IPS-18c (cell line): Measurements from ENCODE around the gene CNTN5.
"Not testable (repeated sequence)": the region's sequence is repeated elsewhere in the genome, so short reads cannot be mapped to it uniquely, and the experiment has no call there.

Experiments used
- H3K4me3 ChIP-seq: 2 replicates; pipeline ENCODE4 v1.7.0; 2013; ENCODE audit warnings: low read depth, mild to moderate bottlenecking, low read length, moderate library complexity; ENCODE audit not compliant: insufficient read depth
- H3K9me3 ChIP-seq: one replicate; pipeline ENCODE4 v1.6.1; 2013; ENCODE audit warnings: mild to moderate bottlenecking, low read length, moderate library complexity; ENCODE audit not compliant: control insufficient read depth, insufficient read depth

Gene CNTN5

GRCh38 chr11:99814021-99814420 is 793.3 kb downstream of the CNTN5 start:
- H3K4me3 ChIP-seq, result no peak overlapping the region
- no peaks in the 10 kb centered on the region for H3K9me3 ChIP-seq

DNA sequence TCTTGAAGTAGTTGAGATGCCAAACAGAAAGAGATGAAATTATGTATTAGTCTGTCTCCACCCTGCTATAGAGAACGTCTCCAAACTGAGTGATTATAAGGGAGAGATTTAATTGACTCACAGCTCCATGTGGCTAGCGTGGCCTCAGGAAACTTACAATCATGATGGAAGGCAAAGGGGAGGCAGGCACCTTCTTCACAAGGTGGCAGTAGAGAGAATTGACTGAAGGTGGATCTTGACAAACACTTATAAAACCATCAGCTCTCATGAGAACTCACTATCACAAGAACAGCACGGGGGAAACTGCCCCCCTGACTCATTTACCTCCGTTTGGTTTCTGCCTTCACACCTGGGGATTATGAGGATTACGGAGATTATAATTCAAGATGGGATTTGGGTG is 794.0 kb downstream of the CNTN5 start:
- Histone ChIP-seq H3K9me3 (no peaks in the 10 kb centered on the region), H3K4me3 (no peak overlapping the region)

- no peaks in the 10 kb centered on the region for H3K9me3 ChIP-seq
- no peak overlapping the region for H3K4me3 ChIP-seq
Measured at GRCh38 chr11:99818991-99819390, 798.2 kb downstream of the CNTN5 start.

DNA sequence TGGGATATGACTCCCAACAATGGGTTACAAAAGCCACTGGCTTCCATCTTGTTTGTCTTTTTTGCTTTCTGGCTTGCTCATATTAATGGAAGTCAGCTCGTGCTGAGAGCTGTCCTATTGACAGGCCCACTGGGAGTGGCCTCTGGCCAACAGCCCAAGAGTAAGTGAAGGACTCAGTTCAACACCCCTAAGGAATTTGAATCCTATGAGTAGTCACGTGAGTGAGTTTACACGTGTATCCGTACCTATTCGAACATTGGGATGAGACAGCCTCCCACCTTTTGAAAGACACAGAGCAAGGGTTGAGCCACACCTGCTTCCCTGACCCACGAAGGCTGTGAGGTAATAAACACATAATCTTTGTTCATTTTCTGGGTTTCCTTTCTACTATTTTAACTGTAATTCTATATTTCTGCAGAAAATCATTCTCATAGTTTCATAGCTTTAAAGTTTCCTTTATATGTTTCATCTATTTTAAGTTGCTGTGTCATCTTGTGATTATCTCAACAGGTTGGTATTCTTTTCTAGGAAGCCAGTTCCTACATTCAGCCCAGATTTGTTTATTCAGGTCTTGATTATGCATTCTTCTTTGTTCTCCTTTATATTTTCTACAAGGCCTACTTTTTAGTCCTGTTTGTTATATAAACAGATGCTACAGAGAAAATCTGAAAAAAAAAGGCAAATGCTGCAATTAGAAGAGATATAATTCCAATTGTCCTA is 802.3 kb downstream of the CNTN5 start:
- H3K4me3 ChIP-seq, result no peak overlapping the region
- H3K9me3 ChIP-seq, result no peaks in the 10 kb centered on the region

DNA sequence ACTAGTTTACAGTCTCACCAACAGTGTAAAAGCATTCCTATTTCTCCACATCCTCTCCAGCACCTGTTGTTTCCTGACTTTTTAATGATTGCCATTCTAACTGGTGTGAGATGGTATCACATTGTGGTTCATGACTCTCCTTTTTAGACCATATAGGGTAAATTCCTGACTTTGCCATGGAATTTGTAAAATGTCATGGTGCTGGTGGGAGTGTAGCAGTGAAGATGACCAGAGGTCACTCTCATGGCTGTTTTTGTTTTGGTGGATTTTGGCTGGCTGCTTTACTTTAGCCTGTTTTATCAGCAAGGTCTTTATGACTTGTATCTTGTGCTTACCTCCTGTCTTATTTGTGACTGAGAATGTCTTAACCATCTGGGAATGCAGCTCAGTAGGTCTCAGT is 816.0 kb downstream of the CNTN5 start:
- H3K9me3 ChIP-seq, H3K4me3 ChIP-seq: not testable (repeated sequence)

- H3K4me3 ChIP-seq, result no peak overlapping the region
- no peaks in the 10 kb centered on the region for H3K9me3 ChIP-seq
Measured at GRCh38 chr11:99841885-99842284, 821.1 kb downstream of the CNTN5 start.

DNA sequence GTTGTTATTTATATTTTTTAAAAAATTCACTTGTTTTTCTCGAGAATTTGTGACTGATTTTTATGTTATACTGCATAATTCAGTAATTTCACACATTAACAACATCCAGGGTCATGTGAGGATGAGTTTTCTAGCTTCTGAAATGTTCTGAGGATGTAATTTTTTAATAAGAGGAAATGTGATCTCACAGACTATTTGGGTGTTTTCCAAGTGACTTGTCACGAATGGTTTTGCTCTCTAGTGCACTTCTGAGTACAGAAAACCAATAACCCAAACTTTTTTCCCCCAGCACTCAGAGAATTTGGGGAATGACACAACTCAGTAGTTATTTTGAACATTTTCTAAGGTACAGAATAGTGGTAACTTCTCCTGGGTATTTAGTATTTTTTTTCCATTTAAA is 845.2 kb downstream of the CNTN5 start:
- H3K9me3 ChIP-seq, result no peaks in the 10 kb centered on the region
- H3K4me3 ChIP-seq, result no peak overlapping the region

DNA sequence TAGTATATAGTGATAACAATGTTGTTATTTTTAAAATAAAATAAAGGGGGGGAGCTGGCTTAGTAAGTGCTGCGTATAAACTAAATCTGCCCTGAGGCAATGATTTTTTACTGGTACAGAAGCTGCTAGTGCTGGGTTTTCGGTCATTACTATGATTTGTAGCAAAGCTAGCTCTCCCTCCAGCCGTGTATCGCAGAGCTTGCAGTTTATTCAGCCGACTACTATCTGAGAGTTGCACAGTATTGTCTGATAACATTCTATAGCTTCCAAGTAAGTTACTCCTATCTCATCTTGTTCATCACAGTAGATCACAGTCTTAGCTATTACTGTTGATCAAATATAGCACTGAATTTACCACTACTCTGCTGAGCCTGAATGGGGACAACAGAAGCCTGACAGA is 860.9 kb downstream of the CNTN5 start:
- Histone ChIP-seq H3K9me3 (no peaks in the 10 kb centered on the region), H3K4me3 (no peak overlapping the region)

DNA sequence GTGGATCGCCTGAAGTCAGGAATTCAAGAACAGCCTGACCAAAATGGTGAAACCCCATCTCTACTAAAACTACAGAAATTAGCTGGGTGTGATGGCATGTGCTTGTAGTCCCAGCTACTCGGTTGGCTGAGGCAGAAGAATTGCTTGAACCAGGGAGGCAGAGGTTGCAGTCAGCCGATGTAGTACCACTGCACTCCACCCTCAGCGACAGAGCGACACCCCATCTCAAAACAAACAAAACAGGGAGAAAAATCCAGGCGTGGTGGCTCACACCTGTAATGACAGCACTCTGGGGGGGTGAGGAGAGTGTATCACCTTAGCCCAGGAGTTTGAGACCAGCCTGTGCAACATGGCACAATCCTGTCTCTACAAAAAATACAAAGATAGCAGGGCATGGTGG is 864.0 kb downstream of the CNTN5 start:
- Histone ChIP-seq H3K9me3 (no peaks in the 10 kb centered on the region), H3K4me3 (no peak overlapping the region)

- no peaks in the 10 kb centered on the region for H3K9me3 ChIP-seq
- no peak overlapping the region for H3K4me3 ChIP-seq
Measured at GRCh38 chr11:99887481-99887880, 866.7 kb downstream of the CNTN5 start.

- no peak overlapping the region for H3K4me3 ChIP-seq
Measured at GRCh38 chr11:99893811-99894210, 873.1 kb downstream of the CNTN5 start.

DNA sequence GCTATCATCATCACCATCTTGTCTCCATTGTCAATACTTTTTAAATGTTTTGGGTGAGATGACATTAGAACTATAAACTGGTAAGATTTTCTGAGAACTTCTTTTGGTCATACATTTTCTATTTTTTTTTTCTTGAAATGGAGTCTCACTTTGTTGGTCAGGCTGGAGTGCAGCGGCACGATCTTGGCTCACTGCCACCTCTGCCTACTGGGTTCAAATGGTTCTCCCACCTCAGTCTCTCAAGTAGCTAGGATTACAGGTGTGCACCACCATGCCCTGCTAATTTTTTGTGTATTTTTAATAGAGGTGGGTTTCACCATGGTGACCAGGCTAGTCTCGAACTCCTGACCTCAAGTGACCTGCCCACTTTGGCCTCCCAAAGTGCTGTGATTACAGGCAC is 880.4 kb downstream of the CNTN5 start:
- Histone ChIP-seq H3K9me3 (no peaks in the 10 kb centered on the region), H3K4me3 (no peak overlapping the region)

More at GRCh38 chr11:99893811-99894210, 873.1 kb downstream of the CNTN5 start:
- no peaks in the 10 kb centered on the region for H3K9me3 ChIP-seq

GRCh38 chr11:99911116-99911515 is 890.4 kb downstream of the CNTN5 start:
- Histone ChIP-seq H3K9me3 (no peaks in the 10 kb centered on the region), H3K4me3 (no peak overlapping the region)

- Histone ChIP-seq H3K4me3 (no peak overlapping the region), H3K9me3 (no peaks in the 10 kb centered on the region)
Measured at GRCh38 chr11:99916078-99916477, 895.3 kb downstream of the CNTN5 start.

DNA sequence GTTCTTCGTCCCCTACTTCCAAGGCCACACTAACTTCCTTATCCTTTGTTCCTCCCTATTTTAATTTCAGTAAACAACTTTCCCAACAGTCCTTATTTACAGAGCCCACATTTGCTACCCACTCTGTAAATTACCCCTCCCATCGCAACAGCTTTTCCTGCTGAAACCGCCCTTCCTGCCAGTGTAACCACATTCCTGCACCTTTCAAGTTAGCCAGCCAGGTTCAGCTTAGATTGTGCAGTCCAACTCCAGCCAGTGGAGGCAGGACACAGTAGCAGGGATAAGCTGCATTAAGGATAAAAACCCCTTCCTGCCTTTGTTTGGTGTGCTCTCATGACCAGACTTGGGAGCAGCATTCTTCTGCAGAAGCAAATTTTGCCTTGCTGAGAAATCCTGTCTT is 898.0 kb downstream of the CNTN5 start:
- Histone ChIP-seq H3K4me3 (no peak overlapping the region), H3K9me3 (no peaks in the 10 kb centered on the region)

DNA sequence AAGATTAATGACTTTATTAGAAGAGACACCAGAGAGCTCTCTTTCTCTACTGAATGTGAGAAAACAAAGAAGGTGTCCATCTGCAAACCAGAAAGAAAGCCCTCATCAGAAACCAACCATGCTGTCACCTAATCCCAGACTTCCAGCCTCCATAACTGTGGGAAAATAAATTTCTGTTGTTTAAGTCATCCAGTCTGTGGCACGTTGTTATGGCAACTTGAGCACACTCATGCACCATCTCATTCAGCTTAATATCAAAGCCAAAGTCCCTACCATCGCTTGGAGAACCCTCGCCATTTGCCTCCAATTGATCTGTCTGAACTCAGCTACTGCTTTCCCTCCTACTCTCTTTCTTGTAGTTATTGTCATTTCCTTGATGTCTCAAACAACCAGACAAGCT is 900.2 kb downstream of the CNTN5 start:
- no peak overlapping the region for H3K4me3 ChIP-seq
- no peaks in the 10 kb centered on the region for H3K9me3 ChIP-seq

GRCh38 chr11:99925968-99926367 is 905.2 kb downstream of the CNTN5 start:
- H3K9me3 ChIP-seq, result peaks cover 6% of the 10 kb centered on the region
- H3K4me3 ChIP-seq, result no peak overlapping the region

- H3K4me3 ChIP-seq, result no peak overlapping the region
- H3K9me3 ChIP-seq, result peaks cover 3% of the 10 kb centered on the region
Measured at GRCh38 chr11:99932684-99933083, 911.9 kb downstream of the CNTN5 start.

- Histone ChIP-seq H3K9me3 (peaks cover 3% of the 10 kb centered on the region), H3K4me3 (no peak overlapping the region)
Measured at GRCh38 chr11:99934008-99934407, 913.3 kb downstream of the CNTN5 start.
